NCI-H2081 (cell line): ENCODE measurements around the gene SSH2.
A peak's percentile ranks its signal among the peaks of the same experiment; 100 is the strongest.

Experiments used
- DNase-seq, 2 experiments: peaks; one replicate each; lab custom pipeline; 2025; lab: John Stamatoyannopoulos, UW

SSH2 gene

GRCh38 chr17:29588562-29589411 is 341.2 kb downstream of the SSH2 start:
- DNase-seq: peak in 1 of 2 experiments; percentile 27

DNA sequence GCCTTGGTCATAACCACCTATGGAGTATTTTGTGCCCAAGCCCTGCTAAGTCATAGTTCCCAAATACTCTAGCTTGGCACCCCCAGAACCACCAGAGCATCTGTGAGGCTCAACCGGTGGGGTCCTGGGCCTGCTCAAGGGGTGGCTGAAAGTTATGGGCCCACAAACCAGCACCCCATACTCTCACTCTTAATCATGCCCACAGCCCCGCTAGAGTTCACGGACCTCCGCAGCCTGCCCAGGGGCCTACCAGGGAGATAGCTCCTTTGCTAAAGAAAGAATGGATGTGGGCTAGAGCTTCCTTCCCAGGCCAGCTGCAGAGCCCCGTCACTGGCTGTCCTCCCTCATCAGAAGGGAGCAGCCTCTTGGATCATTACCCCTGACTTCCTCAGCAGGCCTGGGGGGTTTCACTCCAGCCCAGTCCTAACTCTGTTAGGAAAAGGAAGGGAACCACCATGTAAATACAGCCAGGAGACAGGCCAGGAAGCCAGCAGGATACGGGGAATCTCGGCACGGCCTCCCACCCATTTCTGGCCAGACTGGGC is 341.9 kb downstream of the SSH2 start:
- DNase-seq: no peak

DNA sequence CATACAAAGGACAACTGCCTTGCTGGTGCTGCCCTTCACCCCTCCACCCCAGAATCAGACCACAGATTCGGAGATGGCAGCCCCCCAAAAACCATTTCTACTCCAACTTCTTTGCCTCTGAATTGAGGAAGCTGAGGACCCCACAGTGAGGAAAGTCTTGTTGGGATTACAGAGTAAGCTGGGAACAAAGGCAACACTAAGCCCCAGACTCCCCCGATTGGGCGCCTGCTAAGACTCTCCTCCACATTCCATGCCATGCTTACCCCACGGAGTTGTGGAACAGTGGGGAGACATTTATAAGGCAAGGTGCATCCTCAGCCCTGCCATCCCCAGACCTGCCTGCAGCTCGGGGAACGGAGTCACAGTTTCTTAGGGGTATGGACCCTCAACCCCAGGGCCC is 342.4 kb downstream of the SSH2 start:
- no peak for DNase-seq

- no peak for DNase-seq
Observed at GRCh38 chr17:29586676-29587469, 343.2 kb downstream of the SSH2 start.

DNA sequence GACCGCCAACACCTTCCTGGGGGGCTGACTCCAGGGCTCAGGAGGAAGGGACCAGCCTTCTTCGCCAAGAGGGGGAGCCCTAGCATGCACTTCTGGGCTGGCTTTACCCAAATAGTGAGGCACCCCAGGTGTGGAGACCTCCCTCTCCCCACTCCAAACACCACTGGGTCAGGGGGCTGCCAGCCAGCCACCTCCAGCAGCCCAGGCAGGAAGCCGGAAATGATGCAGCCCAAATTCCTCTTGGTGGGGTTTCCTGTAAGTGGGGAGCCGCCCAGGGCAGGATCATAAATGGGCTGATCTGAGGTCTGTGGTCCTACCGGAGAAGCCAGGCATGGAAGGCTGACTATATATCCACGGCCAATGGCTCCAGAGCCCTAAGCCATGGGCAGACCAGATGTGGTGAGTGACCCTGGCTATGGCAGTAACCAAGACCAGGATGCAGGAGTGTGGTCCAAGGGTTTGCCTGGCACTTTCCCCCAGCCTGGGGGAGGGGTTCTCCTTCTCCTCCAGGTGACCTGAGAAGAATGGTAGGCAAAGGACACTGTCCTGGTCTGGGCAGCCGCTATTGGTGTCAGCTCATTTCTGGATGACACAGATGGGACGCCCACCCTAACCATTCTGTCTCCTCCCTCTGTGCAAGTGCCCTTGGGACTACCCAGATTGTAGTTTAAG is 344.8 kb downstream of the SSH2 start:
- no peak for DNase-seq

DNA sequence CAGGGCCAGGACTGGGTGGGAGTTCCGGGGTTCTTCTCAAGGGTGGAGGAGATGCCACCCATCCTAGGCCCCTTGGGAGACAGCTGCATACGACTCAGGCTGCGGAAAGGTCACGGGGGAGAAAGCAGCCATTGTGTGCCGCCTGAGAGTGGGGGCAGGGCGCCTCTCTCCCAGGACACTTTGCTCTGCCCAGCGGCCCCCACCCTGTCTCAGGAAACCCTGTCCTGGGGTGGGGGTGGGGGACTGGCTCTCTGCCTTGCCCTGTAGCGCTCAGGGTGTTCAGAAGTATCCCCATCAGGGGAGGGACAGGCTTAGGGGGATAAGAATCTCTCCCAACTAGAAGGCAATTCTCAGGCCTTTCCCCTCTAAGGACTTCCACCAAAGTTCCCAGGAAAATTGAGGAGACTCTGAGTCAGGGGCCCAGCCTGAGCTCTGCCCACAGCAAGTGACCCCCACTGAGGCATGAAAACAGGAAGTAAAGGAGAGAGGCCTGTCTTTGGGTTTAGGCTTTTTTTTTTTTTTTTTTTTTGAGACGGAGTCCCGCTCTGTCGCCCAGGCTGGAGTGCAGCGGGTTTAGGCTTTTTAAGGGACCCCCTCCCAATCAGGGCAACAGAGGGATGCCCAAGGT is 345.5 kb downstream of the SSH2 start:
- DNase-seq: no peak

DNA sequence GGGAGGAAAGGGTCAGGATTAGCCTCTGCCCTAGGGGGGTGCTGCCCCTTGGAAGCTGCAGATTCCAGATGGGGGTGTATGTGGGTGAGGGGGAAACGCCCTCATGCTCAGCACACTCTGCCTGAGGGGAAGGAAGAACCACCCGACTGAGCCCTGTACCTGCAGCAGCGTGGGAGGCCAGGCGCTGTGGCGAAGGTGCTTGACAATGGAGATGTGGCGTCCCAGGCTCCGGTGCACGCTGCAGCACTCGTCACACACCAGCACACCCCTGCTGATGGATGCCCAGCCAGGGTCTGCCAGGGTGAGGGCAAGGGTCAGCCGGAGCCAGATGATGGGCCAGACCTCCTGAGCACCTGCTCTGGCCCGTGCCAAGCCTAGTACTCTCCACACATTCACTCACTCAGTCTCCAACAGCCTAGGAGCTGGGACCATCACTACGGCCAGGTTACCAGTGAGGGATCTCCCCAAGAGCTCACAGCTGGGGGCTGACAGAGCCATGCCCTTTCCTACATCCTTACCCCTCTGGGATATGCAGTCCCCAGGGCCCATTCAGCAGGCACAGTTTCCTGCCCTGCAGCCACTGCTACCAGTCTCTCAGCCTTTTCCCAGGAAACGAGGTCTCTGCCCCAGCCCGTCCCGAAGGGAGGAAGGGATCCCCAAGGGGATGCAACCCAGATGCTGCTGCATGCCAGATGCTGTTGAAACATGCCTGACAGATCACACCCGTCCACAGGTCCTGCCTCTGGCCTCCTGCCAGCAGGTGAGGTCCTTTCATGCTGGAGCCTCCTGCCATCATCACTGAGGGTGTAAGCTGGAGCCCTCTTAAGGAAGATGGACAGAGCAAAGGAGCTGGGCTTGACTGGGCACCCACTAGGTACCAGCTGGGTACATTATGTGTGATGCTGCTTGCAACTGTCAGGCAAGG is 346.4 kb downstream of the SSH2 start:
- no peak for DNase-seq

GRCh38 chr17:29582772-29583171 is 347.3 kb downstream of the SSH2 start:
- DNase-seq: no peak

GRCh38 chr17:29582254-29582765 is 347.7 kb downstream of the SSH2 start:
- DNase-seq: no peak

GRCh38 chr17:29581583-29582253 is 348.3 kb downstream of the SSH2 start:
- peak in 1 of 2 experiments; percentile 39 for DNase-seq

DNA sequence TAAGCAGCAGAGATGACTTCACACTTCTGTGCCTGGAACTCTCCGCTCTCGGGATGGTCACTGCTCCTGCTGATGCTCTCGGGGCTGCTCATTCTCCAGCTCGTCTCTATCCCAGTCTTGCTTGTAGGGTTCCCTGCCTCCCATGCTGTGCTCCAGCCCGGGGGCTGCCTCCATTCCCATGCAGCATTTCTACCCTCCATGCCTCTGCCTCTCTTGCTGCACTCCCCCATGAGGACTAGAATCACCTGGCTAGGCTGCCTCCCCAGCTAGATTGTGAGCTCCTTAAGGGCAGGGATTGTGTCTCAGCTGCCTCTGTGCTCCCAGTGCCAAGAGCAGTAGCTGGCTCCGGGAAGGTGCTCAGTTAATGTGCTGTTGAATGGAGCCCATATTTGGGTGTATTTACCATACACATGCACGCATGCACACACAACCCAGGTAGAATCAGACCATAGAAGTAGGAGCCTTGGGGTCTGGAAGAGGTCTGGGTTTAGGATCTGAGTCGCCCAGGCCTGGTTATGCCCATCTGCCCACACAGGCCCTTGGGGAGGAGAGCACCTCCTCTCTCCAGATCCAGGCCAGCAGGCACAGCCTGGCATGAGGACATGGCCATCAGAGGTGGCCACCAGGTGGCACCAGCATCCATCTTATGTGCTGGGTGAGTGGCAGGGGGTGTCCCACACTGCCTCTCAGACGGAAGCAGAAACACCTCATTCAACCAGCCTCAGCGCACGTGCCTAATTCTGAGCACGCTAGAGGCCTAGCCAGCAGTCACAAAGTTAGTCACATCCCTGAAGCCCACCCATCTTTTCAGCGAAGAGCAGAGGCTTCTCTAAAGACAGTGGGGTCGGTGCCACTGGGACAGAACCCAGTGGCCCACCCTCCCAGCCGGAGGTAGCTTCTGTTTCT is 349.9 kb downstream of the SSH2 start:
- peak; percentile 69 to 80 for DNase-seq

GRCh38 chr17:29578626-29579485 is 351.2 kb downstream of the SSH2 start:
- no peak for DNase-seq

DNA sequence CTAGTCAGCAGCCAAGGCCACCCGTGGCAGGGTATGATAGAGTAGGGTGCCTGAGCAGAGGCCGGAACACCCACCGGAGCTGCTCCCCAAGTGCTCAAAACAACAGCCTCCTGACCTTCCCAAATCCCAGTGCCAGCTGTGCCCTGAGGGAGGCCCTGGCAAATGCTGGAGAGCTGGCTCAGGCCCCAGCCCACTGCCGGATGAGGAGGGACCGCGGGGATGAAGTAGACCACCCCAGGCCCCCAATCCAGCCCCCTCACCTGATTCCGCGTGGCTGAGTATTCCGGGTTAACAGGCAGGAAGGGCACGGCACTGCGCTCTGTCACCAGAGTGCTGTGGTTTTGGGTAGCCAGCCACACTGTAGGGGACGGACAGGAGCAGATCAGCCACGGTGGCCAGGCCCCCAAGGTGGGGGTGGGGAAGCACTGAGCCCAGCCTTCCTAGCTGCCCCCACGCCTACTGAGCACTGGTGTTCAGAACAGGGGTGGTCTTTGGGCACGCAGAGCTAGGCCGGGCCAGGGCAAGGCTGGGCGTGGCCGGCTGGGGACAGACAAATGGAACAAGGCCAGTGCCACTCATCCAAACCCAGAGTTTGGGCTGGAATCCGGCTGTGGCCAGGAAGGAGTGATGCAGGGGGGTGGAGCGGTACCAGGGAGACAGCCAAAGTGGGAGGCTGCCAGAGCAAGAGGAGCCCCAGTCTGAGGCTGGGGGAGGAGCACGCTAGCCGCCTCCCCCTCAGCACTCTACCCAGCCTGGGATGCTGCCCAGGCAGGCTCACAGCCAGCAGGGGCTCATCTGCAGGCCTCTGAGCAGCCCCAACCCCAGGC is 352.4 kb downstream of the SSH2 start:
- DNase-seq: no peak

- no peak for DNase-seq
Observed at GRCh38 chr17:29577001-29577370, 353.0 kb downstream of the SSH2 start.

GRCh38 chr17:29576214-29577000 is 353.6 kb downstream of the SSH2 start:
- no peak for DNase-seq
